Pancreas (tissue), 10 donors: ENCODE measurements around the gene G6PC1. TPM values are rescaled to one million over a fixed set of nuclear protein-coding genes. Genes with fewer than 3 reads are reported as not detected.
"Not testable (repeated sequence)": the region's sequence is repeated elsewhere in the genome, so short reads cannot be mapped to it uniquely, and the experiment has no call there.

Experiments
- ATAC-seq, 4 donors: fragments of 200-7000 bp; cut with Tn5 transposase; one replicate each; pipeline versions ENCODE4 v1.8.0 to v1.9.1; 2020; ENCODE audit warnings: mild to moderate bottlenecking in 4 of 4, moderate library complexity in 4 of 4
- DNase-seq, 6 donors: peaks; one replicate each; pipeline ENCODE4 v3.0.0-alpha.2; 2020
- FAIRE-seq: peaks from 2 replicates; lab custom pipeline; 2012; peaks lifted over from hg19 to GRCh38; lab: Jason Lieb, UNC
- H3K27ac ChIP-seq, 4 donors: fragments of 200-600 bp; sonication (generic); 1 replicate in 3 of 4; 2 replicates in 1 of 4; pipeline versions ENCODE4 v1.5.0 to v1.8.0; 2020
- H3K27me3 ChIP-seq, 4 donors: fragments of 200-600 bp; one replicate each; pipeline ENCODE4 v1.8.0; 2021
- H3K36me3 ChIP-seq, 3 donors: fragments of 200-600 bp; sonication (generic) in 1 of 3; one replicate each; pipeline versions ENCODE4 v1.5.0 to v1.8.0; 2020 to 2021
- H3K4me1 ChIP-seq, 3 donors: fragments of 200-600 bp; one replicate each; pipeline ENCODE4 v1.8.0; 2021
- H3K4me3 ChIP-seq, 4 donors: fragments of 200-600 bp; sonication (generic) in 2 of 4; one replicate each; pipeline versions ENCODE4 v1.5.0 to v1.8.0; 2020 to 2021
- H3K9me3 ChIP-seq, 4 donors: fragments of 200-600 bp; one replicate each; pipeline ENCODE4 v1.8.0; 2021
- WGBS, 2 donors: extraction: QIAGEN DNeasy Blood & Tissue Kit; methylation state at CpG; one replicate each; pipeline ENCODE4 v1.1.7; 2013; 5-methylcytosine and 5-hydroxymethylcytosine counted together
- intact Hi-C, 3 donors: fragments of 100-400 bp; cut with DNase I; formaldehyde crosslinking; loops; one replicate each; pipeline versions ENCODE4 v1.11.1 to v1.14.2; 2022
- polyA plus RNA-seq, 2 donors: library from polyadenylated mRNA; stranded (reverse); fragments of 200-250 nt; gene quantifications; one replicate each; pipeline ENCODE4 v1.2.3, GENCODE V29; 2013
- total RNA-seq, 6 donors: library from RNA; stranded (reverse); fragmentation: NEBNext Ultra II Directional in 4 of 6; extraction: Animal tissue kit (Norgen Biotek cat#: 25700) in 4 of 6; gene quantifications; one replicate each; pipeline versions ENCODE4 v1.2.1 to v1.2.4, GENCODE V29; 2021 to 2023
- TF ChIP-seq, protein P1 (sequence below), 4 donors: fragments of 200-600 bp; sonication (generic) in 3 of 4; IDR thresholded peaks; one replicate each; pipeline versions ENCODE4 v1.5.0 to v1.8.0; 2021; ENCODE audit warnings: antibody characterized with exemption in 4 of 4
- donor health status: healthy with polysubstance abuse.
- donor health status: DM: no; HTN: no; CAD: no; lungs with moderate emphysema.
- donor health status: DM: no; HTN: no; CAD: no.
- donor health status: control.
- donor health status: control.
- donor health status: Bipolar disorder and iron deficiency.
- donor health status: DM: yes; HTN: yes; CAD: no.
- donor health status: DM: no; HTN: no; CAD: no.
- donor health status: DM: no; HTN: no; CAD: no.
- donor health status: DM: yes; HTN: yes; CAD: no.

Gene G6PC1
- total and polyA plus RNA-seq, 8 donors: 0.08 to 0.72 (median 0.23) TPM; not detected in 2

DNA sequence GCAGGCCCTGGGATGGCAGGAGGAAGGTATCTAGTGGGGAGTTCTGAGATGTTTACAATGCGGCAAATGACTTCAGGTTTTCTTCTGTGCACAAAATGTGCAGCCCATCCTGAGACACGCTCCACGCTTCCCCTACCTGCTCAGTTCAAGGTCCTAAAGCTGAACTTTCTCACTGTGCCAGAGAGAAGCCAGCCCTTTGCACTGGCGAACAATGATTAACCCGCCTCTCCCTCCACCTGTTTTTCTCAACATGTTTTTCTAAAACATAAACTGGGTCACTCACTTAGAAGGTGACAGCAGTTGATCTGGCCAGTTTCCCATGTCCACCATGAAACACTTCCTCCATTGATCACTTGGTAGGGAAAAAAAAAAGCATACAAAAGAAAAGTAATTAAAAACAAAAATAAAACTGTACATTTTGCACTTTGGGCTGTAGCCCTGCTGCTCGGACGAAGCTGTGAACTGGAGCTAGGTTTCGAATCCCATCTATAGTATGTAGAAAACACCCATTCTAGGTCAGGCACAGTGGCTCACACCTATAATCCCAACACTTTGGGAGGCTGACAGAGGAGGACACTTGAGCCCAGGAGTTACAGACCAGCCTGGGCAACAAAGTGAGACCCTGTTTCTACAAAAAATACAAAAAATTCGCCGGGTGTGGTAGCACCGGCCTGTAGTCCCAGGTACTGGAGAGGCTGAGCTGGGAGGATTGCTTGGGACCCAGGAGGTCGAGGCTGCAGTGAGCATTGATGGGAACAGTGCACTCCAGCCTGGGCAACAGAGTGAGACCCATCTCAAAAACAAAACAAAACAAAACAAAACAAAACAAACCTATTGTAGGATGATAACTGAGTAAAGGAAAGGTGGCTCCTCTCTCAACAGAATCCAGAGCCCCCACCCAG is 6.1 kb upstream of the G6PC1 start:
- Histone ChIP-seq H3K4me3 (peak overlapping the region in 2 of 4 donors; percentile 11 to 17), H3K4me1 (peaks cover 23 to 44% (median 34%) of the 10 kb centered on the region in 3 donors), H3K27me3 (no peaks in the 10 kb centered on the region), H3K9me3 (no peaks in the 10 kb centered on the region), H3K27ac (peak overlapping the region; percentile 77 to 96 (median 83)), H3K36me3 (no peaks in the 10 kb centered on the region)
- WGBS, 2 donors: 22 to 28% methylated on average over 12 of the region's 12 CpGs
- intact Hi-C loops: no loop called here
- no peak for FAIRE-seq
- DNase-seq: peak in 4 of 6 donors; percentile 72 to 86 (median 81)
- ATAC-seq: peak; percentile 88 to 92 (median 90)
- TF ChIP-seq, protein P1, sequence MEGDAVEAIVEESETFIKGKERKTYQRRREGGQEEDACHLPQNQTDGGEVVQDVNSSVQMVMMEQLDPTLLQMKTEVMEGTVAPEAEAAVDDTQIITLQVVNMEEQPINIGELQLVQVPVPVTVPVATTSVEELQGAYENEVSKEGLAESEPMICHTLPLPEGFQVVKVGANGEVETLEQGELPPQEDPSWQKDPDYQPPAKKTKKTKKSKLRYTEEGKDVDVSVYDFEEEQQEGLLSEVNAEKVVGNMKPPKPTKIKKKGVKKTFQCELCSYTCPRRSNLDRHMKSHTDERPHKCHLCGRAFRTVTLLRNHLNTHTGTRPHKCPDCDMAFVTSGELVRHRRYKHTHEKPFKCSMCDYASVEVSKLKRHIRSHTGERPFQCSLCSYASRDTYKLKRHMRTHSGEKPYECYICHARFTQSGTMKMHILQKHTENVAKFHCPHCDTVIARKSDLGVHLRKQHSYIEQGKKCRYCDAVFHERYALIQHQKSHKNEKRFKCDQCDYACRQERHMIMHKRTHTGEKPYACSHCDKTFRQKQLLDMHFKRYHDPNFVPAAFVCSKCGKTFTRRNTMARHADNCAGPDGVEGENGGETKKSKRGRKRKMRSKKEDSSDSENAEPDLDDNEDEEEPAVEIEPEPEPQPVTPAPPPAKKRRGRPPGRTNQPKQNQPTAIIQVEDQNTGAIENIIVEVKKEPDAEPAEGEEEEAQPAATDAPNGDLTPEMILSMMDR (IDR thresholded peaks at IDR 0.05): no peak

DNA sequence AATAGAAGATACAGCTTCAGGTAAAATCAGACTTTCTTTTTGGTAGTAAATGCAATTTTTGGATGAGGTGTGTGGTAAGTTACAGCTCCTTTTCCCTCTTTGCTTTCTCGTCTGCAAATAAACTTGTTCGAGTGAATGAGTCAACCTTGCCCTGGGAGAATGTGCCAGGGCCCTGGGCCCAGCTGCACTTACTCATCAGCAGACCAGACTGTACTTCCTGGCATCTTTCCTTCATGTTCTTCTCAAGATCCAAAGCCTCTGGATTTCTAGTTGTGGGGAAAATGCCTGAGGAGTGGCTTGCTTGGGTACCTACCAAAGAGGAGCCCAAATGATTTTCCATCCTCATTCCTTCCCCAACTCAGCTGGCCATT is 5.4 kb upstream of the G6PC1 start:
- H3K36me3 ChIP-seq: no peaks in the 10 kb centered on the region
- 0 to 15% methylated on average over 2 of the region's 2 CpGs for WGBS, 2 donors
- H3K9me3 ChIP-seq: no peaks in the 10 kb centered on the region
- TF ChIP-seq, protein P1 (IDR thresholded peaks at IDR 0.05): no peak
- intact Hi-C loops: no loop called here
- H3K4me3 ChIP-seq: peak overlapping the region in 2 of 4 donors; percentile 11 to 17
- no peaks in the 10 kb centered on the region for H3K27me3 ChIP-seq
- ATAC-seq: peak; percentile 83 to 90 (median 86)
- H3K4me1 ChIP-seq: peaks cover 23 to 44% (median 34%) of the 10 kb centered on the region in 3 donors
- H3K27ac ChIP-seq: peak overlapping the region; percentile 77 to 96 (median 83)
- peak; percentile 69 to 89 (median 79) for DNase-seq
- no peak for FAIRE-seq

GRCh38 chr17:42898147-42898811 is 2.3 kb upstream of the G6PC1 start:
- Histone ChIP-seq H3K27ac (peak overlapping the region in 3 of 4 donors; percentile 38 to 96 (median 89)), H3K27me3 (no peaks in the 10 kb centered on the region), H3K4me3 (peak overlapping the region in 1 of 4 donors; percentile 19), H3K4me1 (peaks cover 26 to 31% (median 27%) of the 10 kb centered on the region in 3 donors), H3K9me3 (no peaks in the 10 kb centered on the region), H3K36me3 (no peaks in the 10 kb centered on the region)
- TF ChIP-seq, protein P1 (IDR thresholded peaks at IDR 0.05): no peak
- DNase-seq (peak in 1 of 6 donors; percentile 42), ATAC-seq (no peak), FAIRE-seq (no peak)
- WGBS, 2 donors: 59 to 63% methylated on average over 7 of the region's 7 CpGs
- intact Hi-C loops: no loop called here

DNA sequence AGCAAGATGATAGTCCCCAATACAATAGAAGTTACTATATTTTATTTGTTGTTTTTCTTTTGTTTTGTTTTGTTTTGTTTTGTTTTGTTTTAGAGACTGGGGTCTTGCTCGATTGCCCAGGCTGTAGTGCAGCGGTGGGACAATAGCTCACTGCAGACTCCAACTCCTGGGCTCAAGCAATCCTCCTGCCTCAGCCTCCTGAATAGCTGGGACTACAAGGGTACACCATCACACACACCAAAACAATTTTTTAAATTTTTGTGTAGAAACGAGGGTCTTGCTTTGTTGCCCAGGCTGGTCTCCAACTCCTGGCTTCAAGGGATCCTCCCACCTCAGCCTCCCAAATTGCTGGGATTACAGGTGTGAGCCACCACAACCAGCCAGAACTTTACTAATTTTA is 618 bp upstream of the G6PC1 start:
- H3K4me3 ChIP-seq, intact Hi-C loops, H3K9me3 ChIP-seq, ATAC-seq, FAIRE-seq, H3K27me3 ChIP-seq, DNase-seq, H3K36me3 ChIP-seq: not testable (repeated sequence)
- 86 to 92% methylated on average over 3 of the region's 3 CpGs for WGBS, 2 donors
- H3K27ac ChIP-seq: peak overlapping the region in 3 of 4 donors; percentile 13 to 89 (median 22)
- H3K4me1 ChIP-seq: peaks cover 13 to 15% (median 15%) of the 10 kb centered on the region in 3 donors

DNA sequence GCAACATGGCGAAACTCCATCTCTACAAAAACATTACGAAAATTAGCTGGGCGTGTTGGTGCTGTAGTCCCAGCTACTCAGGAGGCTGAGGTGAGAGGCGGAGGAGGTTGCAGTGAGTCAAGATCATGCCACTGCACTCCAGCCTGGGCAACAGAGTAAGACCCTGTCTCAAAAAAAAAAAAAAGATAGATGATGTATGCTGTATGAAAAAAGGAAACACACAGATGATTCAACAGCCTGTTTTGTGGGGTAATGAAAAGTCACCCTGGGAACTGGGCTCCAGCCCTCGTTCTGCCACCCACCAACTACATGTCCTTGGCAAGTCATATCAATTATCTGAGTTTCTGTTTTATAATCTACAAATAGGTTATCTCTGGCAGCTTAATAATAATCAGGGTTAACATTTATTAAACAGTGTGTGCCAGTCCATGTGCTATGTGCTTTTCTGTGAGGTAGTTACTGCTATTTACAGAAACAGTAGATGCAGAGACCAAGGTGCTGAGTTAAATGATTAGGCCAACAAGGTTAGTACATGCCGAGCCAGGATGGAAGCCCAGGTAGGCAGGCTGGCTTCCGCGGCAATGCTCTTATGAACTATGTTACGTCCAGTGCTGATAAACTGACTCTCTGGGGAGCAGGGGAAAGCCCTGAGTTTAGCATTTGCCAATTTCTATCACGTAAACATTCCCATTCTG is 1.1 kb downstream of the G6PC1 start:
- Histone ChIP-seq H3K27ac (peak overlapping the region; percentile 24 to 89 (median 49)), H3K4me1 (peaks cover 4 to 6% (median 4%) of the 10 kb centered on the region in 3 donors), H3K36me3 (no peaks in the 10 kb centered on the region), H3K27me3 (no peaks in the 10 kb centered on the region), H3K4me3 (no peak overlapping the region), H3K9me3 (no peaks in the 10 kb centered on the region)
- TF ChIP-seq, protein P1 (IDR thresholded peaks at IDR 0.05): no peak
- DNase-seq (peak in 3 of 6 donors; percentile 37 to 47 (median 44)), ATAC-seq (peak; percentile 72 to 87 (median 80)), FAIRE-seq (no peak)
- 34 to 42% methylated on average over 10 of the region's 10 CpGs for WGBS, 2 donors
- intact Hi-C loops: no loop called here
